A549 treated with AZD9567 at 1 μM for 4 hours (cell line): ENCODE data around the gene IFT22. TPM values are rescaled to one million over a fixed set of nuclear protein-coding genes. Genes with fewer than 3 reads are reported as not detected.

Experiments used
- total RNA-seq: library from RNA; stranded (reverse); fragments of 200-300 nt; extraction: Qiagen RNA extraction; gene quantifications from 5 replicates; pipeline ENCODE4 v1.2.3, GENCODE V29; 2022; ENCODE audit not compliant: insufficient read depth

IFT22 gene
- total RNA-seq, result 51.5 to 57.7 TPM (median 53.6 TPM) in 5 replicates

DNA sequence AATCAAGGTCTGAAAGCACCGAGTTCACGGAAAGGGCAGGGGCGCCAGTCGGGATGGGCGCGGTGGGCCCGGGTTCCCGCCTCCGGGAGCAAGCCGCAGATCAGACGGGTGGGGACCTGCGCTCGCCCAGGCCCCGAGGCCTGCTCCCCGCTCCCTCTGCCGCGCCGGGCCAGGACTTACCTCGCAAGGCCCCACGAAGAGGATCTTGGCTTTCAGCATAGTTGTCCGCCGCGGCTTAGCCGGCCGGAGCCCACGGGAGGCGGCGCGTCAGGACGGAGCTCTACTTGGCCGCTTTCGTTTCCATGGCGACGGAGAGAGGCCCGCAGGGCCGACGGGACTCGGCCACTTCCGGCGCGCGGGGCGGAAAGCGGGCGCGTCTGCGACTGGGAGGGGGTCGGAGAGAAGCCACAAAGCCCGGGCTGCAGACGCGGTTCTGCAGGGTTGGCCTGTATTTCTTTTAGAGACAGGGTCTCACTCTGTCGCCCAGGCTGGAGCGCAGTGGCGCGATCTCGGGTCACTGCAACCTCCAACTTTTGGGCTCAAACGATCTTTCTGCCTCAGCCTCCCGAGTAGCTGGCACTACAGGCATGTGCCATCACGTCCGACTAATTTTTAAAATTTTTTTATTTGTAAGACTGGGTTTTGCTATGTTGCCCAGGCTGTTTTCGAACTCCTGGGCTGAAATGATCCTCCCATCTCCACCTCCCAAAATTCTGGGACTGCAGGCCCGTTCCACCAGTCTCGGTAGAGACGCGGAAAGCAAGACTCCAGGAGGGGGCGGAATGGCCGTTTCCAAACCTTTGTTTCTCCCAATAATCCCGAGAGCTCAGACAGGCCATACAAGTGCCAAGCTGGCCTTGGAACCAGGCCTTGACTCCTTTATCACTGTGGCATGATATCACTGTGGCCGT, at the start of gene IFT22:
Gene IFT22, minus strand, starts transcription at position 322 of the 911 bp plus-strand sequence. Its CDS starts 103 bp downstream, at position 219.

DNA sequence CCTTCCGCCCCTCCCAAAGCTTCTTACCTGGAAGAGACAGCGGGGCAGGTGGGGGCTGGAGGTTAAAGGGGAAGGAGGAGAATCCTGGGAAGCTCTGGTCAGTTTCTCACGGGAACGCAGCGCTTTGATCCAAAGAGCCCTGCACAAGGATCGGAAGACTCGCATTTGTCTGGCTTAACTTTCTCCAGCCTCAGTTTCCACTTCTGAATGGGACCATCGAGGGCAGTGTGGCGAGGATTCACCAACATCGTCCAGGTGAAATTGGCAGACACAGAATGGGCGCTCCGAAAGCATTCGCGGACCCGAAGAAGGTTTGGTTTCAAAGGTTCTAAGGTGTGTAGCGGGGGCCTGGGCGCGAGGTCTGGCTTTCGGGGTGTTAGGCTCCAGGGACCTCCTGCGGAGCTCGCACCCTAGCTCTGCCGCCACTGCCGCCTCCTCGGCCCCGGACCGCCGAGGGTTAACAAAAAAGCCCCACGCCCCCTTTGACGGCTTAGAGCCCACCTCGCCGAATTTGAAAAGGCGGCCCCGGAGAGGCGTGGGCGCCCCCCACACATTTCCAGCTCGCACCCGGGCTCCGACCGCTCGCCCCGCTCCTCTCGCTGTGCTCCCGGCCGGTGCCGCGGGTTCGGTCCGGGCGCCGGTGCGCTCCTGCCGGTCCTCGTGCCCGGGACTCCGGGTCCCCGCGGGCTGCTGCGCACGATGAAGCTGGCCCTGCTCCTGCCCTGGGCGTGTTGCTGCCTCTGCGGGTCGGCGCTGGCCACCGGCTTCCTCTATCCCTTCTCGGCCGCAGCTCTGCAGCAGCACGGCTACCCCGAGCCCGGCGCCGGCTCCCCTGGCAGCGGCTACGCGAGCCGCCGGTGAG, 41.0 kb upstream of the IFT22 start, which contains the start of gene COL26A1:
Gene COL26A1, plus strand, starts transcription at position 542 of the 862 bp plus-strand sequence. Its CDS starts 158 bp downstream, at position 700.

Other genes with a start within 250 kb of the IFT22 start
- gene TRIM56, start 236.3 kb downstream of the IFT22 start, total RNA-seq, result 8.5 to 13.5 TPM (median 13.2 TPM) in 5 replicates
- gene SERPINE1, start 194.7 kb downstream of the IFT22 start, total RNA-seq, result 1,728 to 2,056 TPM (median 1,827 TPM) in 5 replicates
- gene AP1S1, start 167.3 kb downstream of the IFT22 start, total RNA-seq, result 121 to 143 TPM (median 132 TPM) in 5 replicates
- gene VGF, start 156.2 kb downstream of the IFT22 start, total RNA-seq, result 8.1 to 27.8 TPM (median 18.9 TPM) in 5 replicates
- gene NAT16, start 141.5 kb downstream of the IFT22 start, total RNA-seq, result 0.10 to 0.23 TPM (median 0.16 TPM) in 4 of 5 replicates, not detected in the other
- gene MOGAT3, start 120.8 kb downstream of the IFT22 start, total RNA-seq, result not detected in 5 replicates
- gene PLOD3, start 104.2 kb downstream of the IFT22 start, total RNA-seq, result 80.4 to 84.3 TPM (median 82.7 TPM) in 5 replicates
- 65.9 to 101 TPM (median 89.5 TPM) in 5 replicates for gene ZNHIT1, start 103.6 kb downstream of the IFT22 start, total RNA-seq
- gene CLDN15, start 84.0 kb downstream of the IFT22 start, total RNA-seq, result 8.5 to 14.2 TPM (median 12.1 TPM) in 5 replicates
- gene FIS1, start 76.7 kb downstream of the IFT22 start, total RNA-seq, result 82.6 to 144 TPM (median 141 TPM) in 5 replicates
- gene COL26A1, start 41.1 kb upstream of the IFT22 start, total RNA-seq, result 0.45 to 0.59 TPM (median 0.51 TPM) in 4 of 5 replicates, not detected in the other